Endothelial cell of umbilical vein (primary cell): ENCODE measurements around the gene OTOP1.

ENCODE experiments used
- CTCF ChIP-seq, 2 donors: IDR thresholded peaks; 1 replicate in 1 of 2; 2 replicates in 1 of 2; pipeline ENCODE4 v1.5.1; 2011; ENCODE audit warnings: low read length in 2 of 2, mild to moderate bottlenecking in 2 of 2, moderate library complexity in 2 of 2, control low read depth in 1 of 2, inconsistent platforms in 1 of 2, low read depth in 1 of 2; ENCODE audit not compliant: insufficient read depth in 1 of 2; ENCODE audit errors: extremely low read depth in 1 of 2
- EZH2 ChIP-seq: IDR thresholded peaks from 2 replicates; pipeline ENCODE4 v1.6.1; 2012; ENCODE audit warnings: borderline replicate concordance, low read depth, mild to moderate bottlenecking, moderate library complexity, low read length, inconsistent platforms; ENCODE audit not compliant: severe bottlenecking
- FOS ChIP-seq: IDR thresholded peaks from 2 replicates; pipeline ENCODE4 v1.6.1; 2011; ENCODE audit warnings: mild to moderate bottlenecking, low read length, moderate library complexity, borderline replicate concordance; ENCODE audit not compliant: insufficient read depth
- JUN ChIP-seq: IDR thresholded peaks from 2 replicates; pipeline ENCODE4 v1.6.1; 2011; ENCODE audit warnings: borderline replicate concordance, low read depth; ENCODE audit not compliant: insufficient read length, insufficient read depth
- MAX ChIP-seq: IDR thresholded peaks from 2 replicates; pipeline ENCODE4 v1.6.1; 2011; ENCODE audit not compliant: insufficient read depth, insufficient read length
- MYC ChIP-seq: IDR thresholded peaks from one replicate; pipeline ENCODE4 v1.6.1; 2011; ENCODE audit warnings: mild to moderate bottlenecking, low read depth, low read length
- POLR2A ChIP-seq: IDR thresholded peaks from 2 replicates; pipeline ENCODE4 v1.6.1; 2012; ENCODE audit warnings: low read depth, mild to moderate bottlenecking, control low read depth, low read length

GRCh38 chr4:4227510-4228355 is 1.0 kb upstream of the OTOP1 start:
- TF ChIP-seq CTCF (IDR thresholded peaks at IDR 0.05; ENCODE audit: extremely low read depth in 1 of 2, insufficient read depth in 1 of 2, low read depth in 1 of 2, low read length in 2 of 2) (no peak), JUN (no peak), POLR2A (no peak), EZH2 (peak; percentile 90), MAX (no peak), FOS (no peak), MYC (no peak)
